Subcutaneous abdominal adipose tissue (tissue), 5 donors: ENCODE measurements around the gene TLL1.

Experiments
- H3K27ac ChIP-seq: one replicate; pipeline ENCODE4 v1.7.0; 2013; ENCODE audit warnings: low read depth, mild to moderate bottlenecking, inconsistent platforms, low read length, moderate library complexity
- H3K27me3 ChIP-seq, 5 donors: one replicate each; pipeline ENCODE4 v1.7.0; 2013; ENCODE audit warnings: low read length in 5 of 5, inconsistent platforms in 1 of 5; ENCODE audit not compliant: control insufficient read depth in 5 of 5, insufficient read depth in 4 of 5
- H3K36me3 ChIP-seq, 5 donors: one replicate each; pipeline ENCODE4 v1.7.0; 2013; ENCODE audit warnings: low read length in 5 of 5; ENCODE audit not compliant: control insufficient read depth in 5 of 5, insufficient read depth in 5 of 5
- H3K4me1 ChIP-seq, 5 donors: one replicate each; pipeline ENCODE4 v1.7.0; 2013; ENCODE audit warnings: low read length in 5 of 5, mild to moderate bottlenecking in 3 of 5, moderate library complexity in 1 of 5; ENCODE audit not compliant: control insufficient read depth in 5 of 5, insufficient read depth in 5 of 5
- H3K4me3 ChIP-seq, 5 donors: one replicate each; pipeline ENCODE4 v1.7.0; 2013; ENCODE audit warnings: low read length in 5 of 5, low read depth in 1 of 5
- H3K9ac ChIP-seq, 5 donors: one replicate each; pipeline ENCODE4 v1.7.0; 2013; ENCODE audit warnings: low read length in 5 of 5, mild to moderate bottlenecking in 4 of 5, moderate library complexity in 3 of 5
- H3K9me3 ChIP-seq, 5 donors: one replicate each; pipeline ENCODE4 v1.7.0; 2013; ENCODE audit warnings: low read length in 5 of 5; ENCODE audit not compliant: control insufficient read depth in 5 of 5
- donor health status: healthy.
- donor health status: healthy.
- donor health status: healthy.
- donor health status: healthy.
- donor health status: healthy.

TLL1 gene

DNA sequence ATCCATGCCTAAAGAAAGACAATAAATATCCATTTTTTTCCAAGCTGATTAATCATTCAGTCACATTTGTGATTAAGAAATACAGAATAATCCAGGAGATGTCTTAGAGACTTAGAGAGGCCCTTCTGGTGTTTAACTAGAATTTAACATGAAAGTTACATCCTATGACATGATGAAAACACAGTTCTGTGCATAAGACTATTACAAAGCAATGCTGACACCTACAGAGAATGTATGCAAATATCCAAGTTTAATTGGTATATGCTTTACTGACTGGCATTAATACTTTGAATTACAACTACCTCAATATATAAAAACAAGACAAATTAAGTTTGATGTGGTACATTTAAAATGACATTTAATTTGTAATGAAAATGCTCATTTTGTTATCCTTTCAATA lies 17.8 kb upstream of the TLL1 start:
- Histone ChIP-seq H3K4me1 (no peaks in the 10 kb centered on the region), H3K27me3 (no peaks in the 10 kb centered on the region), H3K27ac (no peak overlapping the region), H3K36me3 (no peaks in the 10 kb centered on the region), H3K9ac (no peak overlapping the region), H3K9me3 (no peaks in the 10 kb centered on the region), H3K4me3 (no peak overlapping the region)

GRCh38 chr4:165861363-165861762 lies 11.7 kb upstream of the TLL1 start:
- H3K9ac ChIP-seq: no peak overlapping the region
- no peaks in the 10 kb centered on the region for H3K4me1 ChIP-seq
- no peaks in the 10 kb centered on the region for H3K36me3 ChIP-seq
- no peak overlapping the region for H3K4me3 ChIP-seq
- no peaks in the 10 kb centered on the region for H3K9me3 ChIP-seq
- no peaks in the 10 kb centered on the region for H3K27me3 ChIP-seq
- no peak overlapping the region for H3K27ac ChIP-seq

DNA sequence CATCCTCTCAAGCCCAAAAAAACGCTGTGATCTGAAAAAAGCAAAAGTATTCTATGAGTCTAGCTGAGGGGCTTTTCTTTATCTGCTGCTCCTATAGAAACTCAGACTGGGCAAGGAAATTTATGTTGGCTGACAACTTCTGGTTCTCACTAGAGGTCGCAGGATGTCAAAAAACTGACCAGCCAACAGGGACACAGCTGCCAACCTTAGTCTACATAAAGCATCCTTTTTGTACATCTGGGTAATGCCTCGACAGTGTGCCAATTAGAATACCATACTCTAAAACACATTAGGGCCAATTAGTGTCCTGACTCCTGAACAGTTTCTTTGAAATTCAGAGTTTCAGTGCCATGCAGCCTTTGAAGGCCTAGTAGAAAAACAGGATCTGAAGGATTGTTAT lies 8.8 kb upstream of the TLL1 start:
- Histone ChIP-seq H3K4me1 (no peaks in the 10 kb centered on the region), H3K4me3 (no peak overlapping the region), H3K27me3 (no peaks in the 10 kb centered on the region), H3K36me3 (no peaks in the 10 kb centered on the region), H3K27ac (no peak overlapping the region), H3K9me3 (no peaks in the 10 kb centered on the region), H3K9ac (no peak overlapping the region)

GRCh38 chr4:165866019-165866650 lies 6.9 kb upstream of the TLL1 start:
- Histone ChIP-seq H3K36me3 (no peaks in the 10 kb centered on the region), H3K27ac (no peak overlapping the region), H3K4me3 (no peak overlapping the region), H3K9me3 (no peaks in the 10 kb centered on the region), H3K27me3 (no peaks in the 10 kb centered on the region), H3K9ac (no peak overlapping the region), H3K4me1 (no peaks in the 10 kb centered on the region)

- no peak overlapping the region for H3K27ac ChIP-seq
- H3K27me3 ChIP-seq: no peaks in the 10 kb centered on the region
- no peak overlapping the region for H3K4me3 ChIP-seq
- no peaks in the 10 kb centered on the region for H3K36me3 ChIP-seq
- peaks cover 0 to 8% (median 8%) of the 10 kb centered on the region in 5 donors for H3K4me1 ChIP-seq
- no peaks in the 10 kb centered on the region for H3K9me3 ChIP-seq
- no peak overlapping the region for H3K9ac ChIP-seq
Observed at GRCh38 chr4:165867961-165868360, 5.1 kb upstream of the TLL1 start.

- Histone ChIP-seq H3K4me1 (peaks cover 0 to 29% (median 28%) of the 10 kb centered on the region in 5 donors), H3K9me3 (no peaks in the 10 kb centered on the region), H3K27me3 (peaks cover 0 to 19% (median 8%) of the 10 kb centered on the region in 5 donors), H3K27ac (no peak overlapping the region), H3K9ac (peak overlapping the region in 3 of 5 donors; percentile 38 to 68 (median 49)), H3K36me3 (no peaks in the 10 kb centered on the region), H3K4me3 (peak overlapping the region; percentile 72 to 77 (median 73))
Observed at GRCh38 chr4:165873298-165874071, 448 bp downstream of the TLL1 start.

GRCh38 chr4:165874072-165874790 lies 1.2 kb downstream of the TLL1 start:
- H3K9ac ChIP-seq: peak overlapping the region in 3 of 5 donors; percentile 38 to 63 (median 49)
- H3K27ac ChIP-seq: no peak overlapping the region
- no peaks in the 10 kb centered on the region for H3K9me3 ChIP-seq
- no peaks in the 10 kb centered on the region for H3K36me3 ChIP-seq
- peaks cover 0 to 19% (median 8%) of the 10 kb centered on the region in 5 donors for H3K27me3 ChIP-seq
- H3K4me1 ChIP-seq: peaks cover 0 to 29% (median 28%) of the 10 kb centered on the region in 5 donors
- H3K4me3 ChIP-seq: peak overlapping the region; percentile 67 to 76 (median 73)

GRCh38 chr4:165874791-165875371 lies 1.8 kb downstream of the TLL1 start:
- H3K36me3 ChIP-seq: no peaks in the 10 kb centered on the region
- peak overlapping the region; percentile 67 to 76 (median 73) for H3K4me3 ChIP-seq
- peaks cover 0 to 29% (median 28%) of the 10 kb centered on the region in 5 donors for H3K4me1 ChIP-seq
- no peaks in the 10 kb centered on the region for H3K9me3 ChIP-seq
- no peak overlapping the region for H3K9ac ChIP-seq
- no peak overlapping the region for H3K27ac ChIP-seq
- H3K27me3 ChIP-seq: peaks cover 0 to 19% (median 8%) of the 10 kb centered on the region in 5 donors

- peaks cover 0 to 29% (median 28%) of the 10 kb centered on the region in 5 donors for H3K4me1 ChIP-seq
- no peak overlapping the region for H3K9ac ChIP-seq
- no peaks in the 10 kb centered on the region for H3K9me3 ChIP-seq
- peaks cover 0 to 19% (median 8%) of the 10 kb centered on the region in 5 donors for H3K27me3 ChIP-seq
- no peaks in the 10 kb centered on the region for H3K36me3 ChIP-seq
- H3K27ac ChIP-seq: no peak overlapping the region
- no peak overlapping the region for H3K4me3 ChIP-seq
Observed at GRCh38 chr4:165875446-165875845, 2.4 kb downstream of the TLL1 start.
